Mesendoderm (in vitro differentiated cells): ENCODE measurements around the gene ADAMTSL1.

Experiments used
- DNase-seq: peaks from one replicate; pipeline ENCODE4 v3.0.0; 2013
- H2AK5ac ChIP-seq: 2 replicates; pipeline ENCODE4 v1.6.1; 2013; ENCODE audit warnings: low read length, inconsistent platforms
- H2BK120ac ChIP-seq: 2 replicates; pipeline ENCODE4 v1.6.1; 2013; ENCODE audit warnings: low read depth, mild to moderate bottlenecking, low read length, moderate library complexity, mixed read lengths
- H2BK15ac ChIP-seq: replicated peaks from 2 replicates; pipeline ENCODE4 v1.6.1; 2013; ENCODE audit warnings: low read depth, mild to moderate bottlenecking, moderate library complexity
- H2BK5ac ChIP-seq: 2 replicates; pipeline ENCODE4 v1.6.1; 2013; ENCODE audit warnings: low read length, inconsistent platforms
- H3K18ac ChIP-seq: 2 replicates; pipeline ENCODE4 v1.6.1; 2013; ENCODE audit warnings: mild to moderate bottlenecking, low read length, mixed read lengths
- H3K23ac ChIP-seq: one replicate; pipeline ENCODE4 v1.6.1; 2013; ENCODE audit warnings: low read length
- H3K27ac ChIP-seq: 2 replicates; pipeline ENCODE4 v1.5.1; 2013; ENCODE audit warnings: low read depth, mild to moderate bottlenecking, inconsistent platforms, low read length, moderate library complexity
- H3K27me3 ChIP-seq: 2 replicates; pipeline ENCODE4 v1.6.1; 2013; ENCODE audit warnings: low read length, control low read depth, mild to moderate bottlenecking, inconsistent platforms; ENCODE audit not compliant: insufficient read depth, poor library complexity
- H3K36me3 ChIP-seq: 2 replicates; pipeline ENCODE4 v1.6.1; 2013; ENCODE audit warnings: low read length, inconsistent platforms; ENCODE audit not compliant: control insufficient read depth, insufficient read depth
- H3K4ac ChIP-seq: one replicate; pipeline ENCODE4 v1.6.1; 2013; ENCODE audit warnings: low read depth, mild to moderate bottlenecking, low read length, moderate library complexity
- H3K4me1 ChIP-seq: 2 replicates; pipeline ENCODE4 v1.6.1; 2013; ENCODE audit warnings: low read depth, low read length, inconsistent platforms; ENCODE audit not compliant: control insufficient read depth
- H3K4me2 ChIP-seq: 2 replicates; pipeline ENCODE4 v1.6.1; 2013; ENCODE audit warnings: low read length
- H3K4me3 ChIP-seq: 2 replicates; pipeline ENCODE4 v1.5.1; 2013; ENCODE audit warnings: mild to moderate bottlenecking, low read length
- H3K56ac ChIP-seq: one replicate; pipeline ENCODE4 v1.6.1; 2013; ENCODE audit warnings: low read length
- H3K79me1 ChIP-seq: 2 replicates; pipeline ENCODE4 v1.6.1; 2013; ENCODE audit warnings: low read length, inconsistent platforms
- H3K79me2 ChIP-seq: 2 replicates; pipeline ENCODE4 v1.6.1; 2013; ENCODE audit warnings: mild to moderate bottlenecking, low read length; ENCODE audit not compliant: control insufficient read depth, insufficient read depth
- H3K9ac ChIP-seq: 2 replicates; pipeline ENCODE4 v1.6.1; 2013; ENCODE audit warnings: low read length, inconsistent platforms
- H4K5ac ChIP-seq: one replicate; pipeline ENCODE4 v1.6.1; 2013; ENCODE audit warnings: low read length
- H4K8ac ChIP-seq: one replicate; pipeline ENCODE4 v1.6.1; 2013; ENCODE audit warnings: low read depth, mild to moderate bottlenecking, control low read depth, low read length, moderate library complexity
- WGBS: extraction: QIAGEN DNeasy Blood & Tissue Kit; methylation state at CpG from one replicate; pipeline ENCODE4 v1.1.7; 2013; ENCODE audit warnings: low lambda C conversion rate, missing lambda C conversion rate; ENCODE audit not compliant: insufficient coverage; ENCODE audit errors: extremely low coverage; 5-methylcytosine and 5-hydroxymethylcytosine counted together

The ADAMTSL1 gene

GRCh38 chr9:18783909-18784308, 310.0 kb downstream of the ADAMTSL1 start:
- DNase-seq: no peak
- Histone ChIP-seq H3K4me3 (no peak overlapping the region), H3K4me2 (no peak overlapping the region), H3K27me3 (no peaks in the 10 kb centered on the region), H4K5ac (no peak overlapping the region), H3K9ac (no peak overlapping the region), H3K79me1 (no peaks in the 10 kb centered on the region), H3K79me2 (no peaks in the 10 kb centered on the region), H4K8ac (no peak overlapping the region), H3K4me1 (no peaks in the 10 kb centered on the region), H3K36me3 (no peaks in the 10 kb centered on the region), H3K4ac (no peak overlapping the region), H2BK120ac (no peak overlapping the region), H2BK5ac (no peak overlapping the region), H2AK5ac (no peak overlapping the region), H2BK15ac (no peak overlapping the region), H3K23ac (no peak overlapping the region), H3K18ac (no peak overlapping the region), H3K56ac (no peak overlapping the region), H3K27ac (no peak overlapping the region)
- no CpG with 5 or more reads among the region's 3 CpGs for WGBS

GRCh38 chr9:18785604-18786003, 311.7 kb downstream of the ADAMTSL1 start:
- no peak overlapping the region for H3K9ac ChIP-seq
- DNase-seq: no peak
- H2BK120ac ChIP-seq: no peak overlapping the region
- no peak overlapping the region for H2AK5ac ChIP-seq
- no peak overlapping the region for H2BK15ac ChIP-seq
- no peak overlapping the region for H3K27ac ChIP-seq
- no peak overlapping the region for H3K23ac ChIP-seq
- H3K56ac ChIP-seq: no peak overlapping the region
- no peaks in the 10 kb centered on the region for H3K27me3 ChIP-seq
- H3K79me1 ChIP-seq: no peaks in the 10 kb centered on the region
- H4K5ac ChIP-seq: no peak overlapping the region
- WGBS: no CpG with 5 or more reads among the region's 2 CpGs
- H3K18ac ChIP-seq: no peak overlapping the region
- H4K8ac ChIP-seq: no peak overlapping the region
- no peak overlapping the region for H3K4me2 ChIP-seq
- no peak overlapping the region for H3K4me3 ChIP-seq
- H3K4me1 ChIP-seq: no peaks in the 10 kb centered on the region
- no peaks in the 10 kb centered on the region for H3K36me3 ChIP-seq
- no peak overlapping the region for H2BK5ac ChIP-seq
- no peaks in the 10 kb centered on the region for H3K79me2 ChIP-seq
- H3K4ac ChIP-seq: no peak overlapping the region

GRCh38 chr9:18786196-18786595, 312.2 kb downstream of the ADAMTSL1 start:
- no CpG with 5 or more reads among the region's 3 CpGs for WGBS
- H4K5ac ChIP-seq: no peak overlapping the region
- no peak overlapping the region for H3K18ac ChIP-seq
- H3K23ac ChIP-seq: no peak overlapping the region
- H3K9ac ChIP-seq: no peak overlapping the region
- no peaks in the 10 kb centered on the region for H3K36me3 ChIP-seq
- no peak overlapping the region for H3K4me2 ChIP-seq
- H3K27me3 ChIP-seq: no peaks in the 10 kb centered on the region
- H2AK5ac ChIP-seq: no peak overlapping the region
- no peak overlapping the region for H3K56ac ChIP-seq
- H3K79me2 ChIP-seq: no peaks in the 10 kb centered on the region
- H3K27ac ChIP-seq: no peak overlapping the region
- no peaks in the 10 kb centered on the region for H3K4me1 ChIP-seq
- no peak overlapping the region for H3K4ac ChIP-seq
- H3K79me1 ChIP-seq: no peaks in the 10 kb centered on the region
- no peak overlapping the region for H3K4me3 ChIP-seq
- no peak overlapping the region for H2BK5ac ChIP-seq
- H4K8ac ChIP-seq: no peak overlapping the region
- no peak overlapping the region for H2BK120ac ChIP-seq
- H2BK15ac ChIP-seq: no peak overlapping the region
- DNase-seq: no peak

GRCh38 chr9:18786911-18787650, 313.1 kb downstream of the ADAMTSL1 start:
- Histone ChIP-seq H2BK15ac (no peak overlapping the region), H4K8ac (no peak overlapping the region), H3K4me1 (no peaks in the 10 kb centered on the region), H3K79me1 (no peaks in the 10 kb centered on the region), H3K56ac (peak overlapping the region; percentile 17), H3K36me3 (no peaks in the 10 kb centered on the region), H2BK5ac (no peak overlapping the region), H3K9ac (no peak overlapping the region), H3K27me3 (no peaks in the 10 kb centered on the region), H3K79me2 (no peaks in the 10 kb centered on the region), H3K4ac (no peak overlapping the region), H4K5ac (no peak overlapping the region), H3K23ac (no peak overlapping the region), H3K27ac (no peak overlapping the region), H3K4me2 (no peak overlapping the region), H2BK120ac (no peak overlapping the region), H2AK5ac (no peak overlapping the region), H3K18ac (no peak overlapping the region), H3K4me3 (no peak overlapping the region)
- no peak for DNase-seq
- no CpG with 5 or more reads among the region's 2 CpGs for WGBS

- no peak overlapping the region for H3K23ac ChIP-seq
- H2BK15ac ChIP-seq: no peak overlapping the region
Measured at GRCh38 chr9:18788256-18788655, 314.3 kb downstream of the ADAMTSL1 start.

GRCh38 chr9:18791074-18791473, 317.1 kb downstream of the ADAMTSL1 start:
- Histone ChIP-seq H3K4me2 (no peak overlapping the region), H3K27ac (no peak overlapping the region), H2BK15ac (no peak overlapping the region), H3K27me3 (no peaks in the 10 kb centered on the region), H3K79me2 (no peaks in the 10 kb centered on the region), H3K9ac (no peak overlapping the region), H2BK5ac (no peak overlapping the region), H3K36me3 (no peaks in the 10 kb centered on the region), H3K4me1 (peaks cover 2% of the 10 kb centered on the region), H4K8ac (no peak overlapping the region), H3K4me3 (no peak overlapping the region), H4K5ac (no peak overlapping the region), H3K79me1 (no peaks in the 10 kb centered on the region), H2AK5ac (no peak overlapping the region), H3K4ac (no peak overlapping the region), H2BK120ac (no peak overlapping the region), H3K56ac (no peak overlapping the region), H3K18ac (no peak overlapping the region), H3K23ac (no peak overlapping the region)
- DNase-seq: peak; percentile 80
- WGBS: no CpG with 5 or more reads among the region's 5 CpGs

More at GRCh38 chr9:18788256-18788655, 314.3 kb downstream of the ADAMTSL1 start:
- H3K36me3 ChIP-seq: no peaks in the 10 kb centered on the region
- H2BK120ac ChIP-seq: no peak overlapping the region
- no peak for DNase-seq
- H3K27ac ChIP-seq: no peak overlapping the region
- H3K9ac ChIP-seq: no peak overlapping the region
- H3K4ac ChIP-seq: no peak overlapping the region
- no peak overlapping the region for H3K18ac ChIP-seq
- H3K56ac ChIP-seq: no peak overlapping the region
- H2AK5ac ChIP-seq: no peak overlapping the region
- no CpG with 5 or more reads among the region's 10 CpGs for WGBS
- H3K27me3 ChIP-seq: no peaks in the 10 kb centered on the region
- no peaks in the 10 kb centered on the region for H3K79me2 ChIP-seq
- no peak overlapping the region for H4K8ac ChIP-seq
- H3K4me3 ChIP-seq: no peak overlapping the region
- no peak overlapping the region for H2BK5ac ChIP-seq
- H3K79me1 ChIP-seq: no peaks in the 10 kb centered on the region
- no peak overlapping the region for H3K4me2 ChIP-seq
- H3K4me1 ChIP-seq: peaks cover 2% of the 10 kb centered on the region
- H4K5ac ChIP-seq: no peak overlapping the region
